HEK293 (cell line): Measurements from ENCODE around the gene CD44.

Experiments used
- ELK4 ChIP-seq: IDR thresholded peaks from 2 replicates; pipeline ENCODE4 v1.6.1; 2011; ENCODE audit warnings: mild to moderate bottlenecking, low read depth, low read length, borderline replicate concordance
- HOXC10 ChIP-seq: sonication (generic); formaldehyde crosslinking; IDR thresholded peaks from 2 replicates; pipeline ENCODE4 v1.8.1; 2023; ENCODE audit warnings: mild to moderate bottlenecking, missing genetic modification reagents

GRCh38 chr11:35214792-35215193 is 75.8 kb downstream of the CD44 start:
- TF ChIP-seq ELK4 (no peak), HOXC10 (no peak)
